HCT116 (cell line): Measurements from ENCODE around the gene CTNNA1. TPM values are rescaled to one million over a fixed set of nuclear protein-coding genes. Genes with fewer than 3 reads are reported as not detected.

ENCODE experiments used
- ATAC-seq: fragments of 200-7000 bp; cut with Tn5 transposase; 2 replicates; pipeline ENCODE4 v1.9.1; 2020; ENCODE audit warnings: mild to moderate bottlenecking, moderate library complexity
- BruUV-seq: library from RNA; stranded (reverse); fragments of 400-500 nt; replicated peaks from 2 replicates; lab custom pipeline; 2021; lab: Mats Ljungman, UMichigan
- CTCF ChIA-PET: fragments of 300-600 bp; sonication (Branson Sonifier 250); formaldehyde crosslinking; loops from one replicate; lab custom pipeline; 2021; ENCODE audit warnings: antibody characterized with exemption; lab: Charles Lee
- POLR2A ChIA-PET: fragments of 300-600, 350-600 bp; sonication (Branson Sonifier 250); formaldehyde crosslinking; loops from one replicate; lab custom pipeline; 2021; ENCODE audit warnings: antibody characterized with exemption; lab: Charles Lee
- RAD21 ChIA-PET, 2 experiments: fragments of 300-600 bp; sonication (Branson Sonifier 250); formaldehyde crosslinking; loops; one replicate each; lab custom pipeline; 2023; ENCODE audit warnings: low total read pairs in 2 of 2; ENCODE audit not compliant: uncharacterized antibody in 2 of 2, unreplicated experiment in 2 of 2, low non-redundant PET in 1 of 2; lab: Charles Lee
- DNase-seq: peaks from one replicate; pipeline ENCODE4 v3.0.0-alpha.2; 2010; ENCODE audit warnings: low read depth, low spot score
- H2AFZ ChIP-seq: fragments of 200-600 bp; shearing (Covaris generic), sonication (generic); 2 replicates; pipeline ENCODE4 v1.6.1; 2017; ENCODE audit warnings: low read depth, mixed run types, mixed read lengths, antibody characterized with exemption, low read length; ENCODE audit not compliant: poor library complexity, severe bottlenecking
- H3K27ac ChIP-seq: 2 replicates; pipeline ENCODE4 v1.5.1; 2012; ENCODE audit warnings: low read depth, low read length
- H3K27me3 ChIP-seq: fragments of 200-600 bp; sonication (generic); 2 replicates; pipeline ENCODE4 v1.6.1; 2016; ENCODE audit warnings: mixed run types, low read length, mixed read lengths; ENCODE audit not compliant: insufficient read depth
- H3K36me3 ChIP-seq, 2 experiments: fragments of 200-500 bp in 1 of 2; fragments of 200-600 bp in 1 of 2; sonication (Bioruptor generic) in 1 of 2; sonication (generic) in 1 of 2; 2 replicates each; pipeline versions ENCODE4 v1.5.1 to v1.6.1; 2014 to 2016; ENCODE audit warnings: low read length in 2 of 2, inconsistent platforms in 1 of 2, mixed read lengths in 1 of 2, mixed run types in 1 of 2; ENCODE audit not compliant: insufficient read depth in 2 of 2, control insufficient read depth in 1 of 2
- H3K4me1 ChIP-seq, 2 experiments: fragments of 200-600 bp in 1 of 2; sonication (generic) in 1 of 2; 2 replicates each; pipeline versions ENCODE4 v1.5.1 to v1.6.1; 2012 to 2017; ENCODE audit warnings: low read length in 2 of 2, inconsistent platforms in 1 of 2, mild to moderate bottlenecking in 1 of 2, mixed read lengths in 1 of 2, mixed run types in 1 of 2, moderate library complexity in 1 of 2; ENCODE audit not compliant: insufficient read depth in 2 of 2, control insufficient read depth in 1 of 2
- H3K4me2 ChIP-seq: fragments of 200-600 bp; sonication (generic); 2 replicates; pipeline ENCODE4 v1.6.1; 2017; ENCODE audit warnings: mixed run types, low read length, mixed read lengths
- H3K4me3 ChIP-seq, 2 experiments: fragments of 200-600 bp in 1 of 2; sonication (generic) in 1 of 2; replicated peaks in 1 of 2; 2 replicates each; pipeline ENCODE4 v1.5.1; 2011 to 2016; ENCODE audit warnings: low read length in 2 of 2, control low read depth in 1 of 2, low read depth in 1 of 2, mild to moderate bottlenecking in 1 of 2, mixed read lengths in 1 of 2, mixed run types in 1 of 2
- H3K79me2 ChIP-seq: fragments of 200-600 bp; sonication (generic); 2 replicates; pipeline ENCODE4 v1.6.1; 2017; ENCODE audit warnings: mild to moderate bottlenecking, mixed run types, low read length, moderate library complexity, mixed read lengths; ENCODE audit not compliant: insufficient read depth
- H3K9ac ChIP-seq: fragments of 200-600 bp; sonication (generic); 2 replicates; pipeline ENCODE4 v1.6.1; 2016; ENCODE audit warnings: low read length, mixed read lengths
- H3K9me2 ChIP-seq: fragments of 200-600 bp; sonication (generic), shearing (Covaris generic); 2 replicates; pipeline ENCODE4 v1.6.1; 2017; ENCODE audit warnings: mixed run types, mild to moderate bottlenecking, moderate library complexity; ENCODE audit not compliant: insufficient read depth
- H3K9me3 ChIP-seq, 2 experiments: fragments of 200-500 bp in 1 of 2; fragments of 200-600 bp in 1 of 2; sonication (Bioruptor generic) in 1 of 2; sonication (generic) in 1 of 2; 2 replicates each; pipeline ENCODE4 v1.6.1; 2014 to 2017; ENCODE audit warnings: low read length in 2 of 2, mixed read lengths in 2 of 2, inconsistent platforms in 1 of 2, low read depth in 1 of 2, mild to moderate bottlenecking in 1 of 2, mixed run types in 1 of 2, moderate library complexity in 1 of 2; ENCODE audit not compliant: control insufficient read depth in 1 of 2, insufficient read depth in 1 of 2
- H4K20me1 ChIP-seq: fragments of 200-600 bp; sonication (generic), shearing (Covaris generic); 2 replicates; pipeline ENCODE4 v1.6.1; 2017; ENCODE audit warnings: mixed run types, mild to moderate bottlenecking, moderate library complexity; ENCODE audit not compliant: insufficient read depth
- CEBPB ChIP-seq: IDR thresholded peaks from 2 replicates; pipeline ENCODE4 v1.6.1; 2012; ENCODE audit warnings: low read depth
- EGR1 ChIP-seq: IDR thresholded peaks from 2 replicates; pipeline ENCODE4 v1.6.1; 2012; ENCODE audit warnings: low read depth
- EZH2phosphoT487 ChIP-seq: fragments of 200-600 bp; IDR thresholded peaks from 2 replicates; pipeline ENCODE4 v1.6.1; 2018; ENCODE audit warnings: antibody characterized with exemption, borderline replicate concordance
- FOSL1 ChIP-seq: IDR thresholded peaks from 2 replicates; pipeline ENCODE4 v1.6.1; 2012; ENCODE audit warnings: low read depth
- POLR2A ChIP-seq: IDR thresholded peaks from 2 replicates; pipeline ENCODE4 v1.7.0; 2011; ENCODE audit warnings: borderline replicate concordance; ENCODE audit not compliant: insufficient read depth, insufficient read length; ENCODE audit errors: extremely low read depth
- RAD21 ChIP-seq: IDR thresholded peaks from 2 replicates; pipeline ENCODE4 v1.6.1; 2012; ENCODE audit warnings: low read depth, mild to moderate bottlenecking
- SIN3A ChIP-seq: IDR thresholded peaks from 2 replicates; pipeline ENCODE4 v1.6.1; 2012; ENCODE audit warnings: low read depth
- SRF ChIP-seq: IDR thresholded peaks from 2 replicates; pipeline ENCODE4 v1.6.1; 2012; ENCODE audit warnings: low read depth
- TCF7L2 ChIP-seq: IDR thresholded peaks from 2 replicates; pipeline ENCODE4 v1.7.0; 2011; ENCODE audit warnings: borderline replicate concordance, inconsistent platforms; ENCODE audit not compliant: insufficient read depth, insufficient read length; ENCODE audit errors: extremely low read depth
- YY1 ChIP-seq: IDR thresholded peaks from 2 replicates; pipeline ENCODE4 v1.6.1; 2011; ENCODE audit warnings: low read length, low read depth, moderate library complexity, mild to moderate bottlenecking; ENCODE audit not compliant: insufficient replicate concordance; ENCODE audit errors: extremely low read depth
- ZFX ChIP-seq: fragments of 450-650 bp; IDR thresholded peaks from 2 replicates; pipeline ENCODE4 v1.6.1; 2017
- ZNF274 ChIP-seq: fragments of 200-500 bp; sonication (Bioruptor generic); IDR thresholded peaks from 2 replicates; pipeline ENCODE4 v1.6.1; 2014; ENCODE audit warnings: mild to moderate bottlenecking, low read depth, low read length, inconsistent platforms
- intact Hi-C: fragments of 100-400 bp; cut with micrococcal nuclease; formaldehyde crosslinking; loops from 2 replicates; pipeline ENCODE4 v1.10.0; 2022
- total RNA-seq: library from RNA; stranded (reverse); gene quantifications from one replicate; pipeline ENCODE4 v1.2.1, GENCODE V29; 2021; ENCODE audit not compliant: unreplicated experiment
- TF ChIP-seq, protein P1 (sequence below): IDR thresholded peaks from 2 replicates; pipeline ENCODE4 v1.6.1; 2012

CTNNA1 gene
- total RNA-seq, 1 experiment from 2014 or later, result 313 TPM

DNA sequence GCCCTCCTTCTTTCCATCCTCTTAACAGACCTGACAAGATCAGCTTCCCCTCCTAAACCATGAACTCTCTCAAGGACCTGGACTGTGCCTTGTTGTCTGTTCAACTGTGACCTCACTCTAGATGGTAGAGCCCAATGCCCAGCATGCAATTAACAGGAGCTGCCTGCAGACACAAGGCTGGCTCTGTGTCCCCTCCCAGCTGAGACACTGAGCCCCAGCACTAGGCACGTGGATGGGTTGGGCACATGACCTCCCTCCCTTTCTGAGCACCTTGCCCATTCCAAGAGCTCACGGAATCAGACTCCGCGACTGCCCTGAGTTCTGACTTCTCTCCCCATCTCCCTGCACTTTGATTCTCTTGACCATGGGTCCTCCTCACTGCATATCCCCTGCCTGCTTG, 215.4 kb downstream of the CTNNA1 start:
- BruUV-seq, result no TSS peak
- H3K4me3 ChIP-seq, result no peak overlapping the region
- no peak overlapping the region for H2AFZ ChIP-seq
- no peak overlapping the region for H3K9ac ChIP-seq
- no peaks in the 10 kb centered on the region for H3K9me3 ChIP-seq
- no peaks in the 10 kb centered on the region for H4K20me1 ChIP-seq
- H3K9me2 ChIP-seq, result no peaks in the 10 kb centered on the region
- intact Hi-C loops, result no loop called here
- DNase-seq, result no peak
- POLR2A ChIA-PET, result no interaction called here
- H3K79me2 ChIP-seq, result no peaks in the 10 kb centered on the region
- H3K27me3 ChIP-seq, result no peaks in the 10 kb centered on the region
- RAD21 ChIA-PET, result no interaction called here
- no peak overlapping the region for H3K4me2 ChIP-seq
- H3K36me3 ChIP-seq, result no peaks in the 10 kb centered on the region
- H3K27ac ChIP-seq, result no peak overlapping the region
- CTCF ChIA-PET, result no interaction called here
- TF ChIP-seq RAD21 (no peak), YY1 (no peak), ZFX (no peak), ZNF274 (no peak), EGR1 (no peak), SRF (no peak), FOSL1 (no peak), POLR2A (no peak), TCF7L2 (no peak), CEBPB (no peak), EZH2phosphoT487 (no peak), SIN3A (no peak)
- TF ChIP-seq, protein P1, sequence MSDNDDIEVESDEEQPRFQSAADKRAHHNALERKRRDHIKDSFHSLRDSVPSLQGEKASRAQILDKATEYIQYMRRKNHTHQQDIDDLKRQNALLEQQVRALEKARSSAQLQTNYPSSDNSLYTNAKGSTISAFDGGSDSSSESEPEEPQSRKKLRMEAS, result no peak
- ATAC-seq, result no peak
- H3K4me1 ChIP-seq, result peaks cover 14 to 29% of the 10 kb centered on the region in 2 experiments
